ENCODE measurements around the gene PTGIR. TPM values are rescaled to one million over a fixed set of nuclear protein-coding genes. Genes with fewer than 3 reads are reported as not detected.

Gene PTGIR
- polyA plus RNA-seq, 3 donors from 2014 or later = 0.14 to 0.52 TPM; not detected in 1

DNA sequence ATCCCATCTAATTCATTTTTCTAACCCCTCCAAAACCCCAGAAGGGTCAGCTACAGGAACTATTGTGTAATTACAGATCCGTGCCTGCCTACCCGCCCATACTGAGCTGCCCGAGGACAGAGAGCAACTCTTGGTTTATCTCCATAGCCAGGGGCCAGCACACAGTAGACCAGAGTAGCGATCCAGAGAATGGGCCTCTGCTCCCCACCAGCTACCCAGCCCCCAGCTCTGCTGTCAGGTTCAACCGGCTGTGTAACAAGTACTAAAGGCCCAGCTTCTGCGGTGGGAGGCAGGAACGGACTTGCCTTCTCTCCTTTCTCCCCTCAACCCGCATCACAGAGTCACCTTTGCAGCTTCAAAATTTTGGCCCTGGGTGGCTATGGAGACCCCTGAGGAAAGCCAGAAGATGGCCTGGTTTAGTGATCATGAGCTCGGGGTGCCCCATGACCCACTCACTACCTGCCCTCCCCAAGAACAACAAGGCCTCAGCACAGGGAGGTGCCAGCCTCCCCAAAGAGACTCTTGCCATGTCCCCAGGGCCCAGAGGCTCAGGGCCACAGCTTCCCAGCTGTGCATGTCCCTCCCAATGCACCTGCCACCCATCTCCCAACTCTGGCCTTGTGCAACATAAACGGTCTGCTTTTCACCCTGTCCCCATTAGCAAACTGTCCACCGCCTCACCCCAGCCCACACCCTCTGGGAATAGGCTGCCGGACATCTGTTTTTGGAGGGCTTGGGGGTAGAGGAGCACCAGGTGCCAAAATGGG lies 18.0 kb downstream of the PTGIR start:
- DNase-seq = no peak

DNA sequence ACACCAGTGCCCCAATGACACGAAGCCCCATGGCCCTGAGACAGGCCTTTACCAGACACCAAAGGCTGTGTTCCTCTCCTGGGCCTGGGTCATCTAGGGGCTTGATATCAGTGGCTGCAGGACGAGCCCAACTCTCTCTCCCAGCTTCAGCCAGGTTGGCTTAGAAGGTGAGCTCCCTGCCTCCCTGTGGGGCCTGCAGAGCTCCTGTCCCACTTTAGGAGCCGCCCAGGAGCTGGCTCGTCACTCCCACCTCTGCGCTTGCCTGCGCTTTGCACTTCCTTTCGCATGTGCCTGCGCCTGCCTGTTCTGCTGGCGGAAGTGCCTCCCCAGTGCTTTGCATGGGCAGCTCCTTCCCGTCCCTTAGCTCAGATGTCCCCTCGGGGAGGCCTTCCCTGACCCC lies 18.9 kb downstream of the PTGIR start:
- DNase-seq = no peak
- peaks cover 0 to 8% (median 7%) of the 10 kb centered on the region in 3 donors for H3K27me3 Mint-ChIP-seq (ENCODE audit: low read depth in 3 of 3)
- peaks cover 12 to 31% (median 19%) of the 10 kb centered on the region in 3 donors for H3K36me3 Mint-ChIP-seq
- peak overlapping the region in 2 of 5 donors; percentile 5 to 6 for H3K4me3 Mint-ChIP-seq
- H3K9me3 Mint-ChIP-seq = no peaks in the 10 kb centered on the region
- peaks cover 30 to 36% of the 10 kb centered on the region in 2 donors for H3K4me1 Mint-ChIP-seq
- peak overlapping the region in 1 of 6 donors; percentile 49 for H3K27ac Mint-ChIP-seq

More for the DNA sequence above, 18.0 kb downstream of the PTGIR start:
- peaks cover 37 to 43% of the 10 kb centered on the region in 2 donors for H3K4me1 Mint-ChIP-seq
- no peak overlapping the region for H3K4me3 Mint-ChIP-seq
- no peaks in the 10 kb centered on the region for H3K9me3 Mint-ChIP-seq
- peaks cover 1 to 7% (median 6%) of the 10 kb centered on the region in 3 donors for H3K27me3 Mint-ChIP-seq (ENCODE audit: low read depth in 3 of 3)
- H3K27ac Mint-ChIP-seq = peak overlapping the region in 1 of 6 donors; percentile 55
- peaks cover 12 to 31% (median 19%) of the 10 kb centered on the region in 3 donors for H3K36me3 Mint-ChIP-seq

- Mint-ChIP-seq H3K9me3 (no peaks in the 10 kb centered on the region), H3K27me3 (ENCODE audit: low read depth in 3 of 3) (peaks cover 6 to 14% (median 13%) of the 10 kb centered on the region in 3 donors), H3K36me3 (peaks cover 12 to 28% (median 19%) of the 10 kb centered on the region in 3 donors), H3K27ac (peak overlapping the region in 2 of 6 donors; percentile 49 to 55), H3K4me3 (peak overlapping the region in 1 of 5 donors; percentile 6), H3K4me1 (peaks cover 25 to 31% of the 10 kb centered on the region in 2 donors)
- DNase-seq = no peak
Observed at GRCh38 chr19:46605356-46605821, 19.5 kb downstream of the PTGIR start.

GRCh38 chr19:46604781-46605355 lies 20.0 kb downstream of the PTGIR start:
- Mint-ChIP-seq H3K36me3 (peaks cover 12 to 24% (median 19%) of the 10 kb centered on the region in 3 donors), H3K27ac (peak overlapping the region in 1 of 6 donors; percentile 55), H3K4me3 (no peak overlapping the region), H3K27me3 (ENCODE audit: low read depth in 3 of 3) (peaks cover 8 to 14% (median 13%) of the 10 kb centered on the region in 3 donors), H3K4me1 (peaks cover 27 to 36% of the 10 kb centered on the region in 2 donors), H3K9me3 (no peaks in the 10 kb centered on the region)
- no peak for DNase-seq

- Mint-ChIP-seq H3K4me3 (peak overlapping the region; percentile 95 to 100 (median 100)), H3K36me3 (peaks cover 6 to 15% (median 14%) of the 10 kb centered on the region in 3 donors), H3K9me3 (peaks cover 0 to 4% (median 0%) of the 10 kb centered on the region in 6 donors), H3K4me1 (peaks cover 29 to 35% of the 10 kb centered on the region in 2 donors), H3K27ac (peak overlapping the region; percentile 90 to 100 (median 94)), H3K27me3 (ENCODE audit: low read depth in 3 of 3) (peaks cover 8 to 14% (median 13%) of the 10 kb centered on the region in 3 donors)
- DNase-seq = no peak
Observed at GRCh38 chr19:46603752-46604231, 21.1 kb downstream of the PTGIR start.

DNA sequence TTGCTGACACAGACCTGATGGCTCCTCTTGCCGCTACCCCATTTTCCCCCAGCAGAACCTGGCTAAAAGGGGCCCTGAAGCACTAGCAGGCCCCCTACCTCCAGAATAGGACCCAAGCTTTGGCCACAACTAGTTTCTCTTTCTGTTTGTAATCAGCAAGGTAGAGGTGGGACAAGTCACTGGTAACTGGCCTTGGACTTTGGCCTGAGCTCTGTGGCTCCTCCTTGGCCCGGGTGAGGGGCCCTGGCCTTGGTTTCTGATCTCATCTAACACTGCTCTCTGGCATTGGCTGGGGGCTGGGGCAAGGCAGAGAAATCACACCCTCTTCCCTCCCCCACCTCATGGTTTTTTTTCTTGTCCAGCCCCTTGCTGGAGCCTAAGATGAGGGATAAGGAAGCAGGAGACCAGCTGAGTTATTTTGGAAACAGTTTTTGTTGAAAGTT lies 21.7 kb downstream of the PTGIR start:
- Mint-ChIP-seq H3K36me3 (peaks cover 8 to 19% (median 15%) of the 10 kb centered on the region in 3 donors), H3K27me3 (ENCODE audit: low read depth in 3 of 3) (peaks cover 8 to 16% (median 13%) of the 10 kb centered on the region in 3 donors), H3K4me1 (peaks cover 29 to 35% of the 10 kb centered on the region in 2 donors), H3K27ac (peak overlapping the region; percentile 90 to 100 (median 94)), H3K4me3 (peak overlapping the region; percentile 95 to 100 (median 100)), H3K9me3 (peaks cover 0 to 9% (median 4%) of the 10 kb centered on the region in 6 donors)
- DNase-seq = no peak

GRCh38 chr19:46602392-46603194 lies 22.3 kb downstream of the PTGIR start:
- Mint-ChIP-seq H3K9me3 (peaks cover 0 to 15% (median 6%) of the 10 kb centered on the region in 6 donors), H3K4me1 (peaks cover 29 to 34% of the 10 kb centered on the region in 2 donors), H3K4me3 (peak overlapping the region; percentile 95 to 100 (median 100)), H3K27ac (peak overlapping the region; percentile 90 to 100 (median 94)), H3K36me3 (peaks cover 7 to 16% (median 10%) of the 10 kb centered on the region in 3 donors), H3K27me3 (ENCODE audit: low read depth in 3 of 3) (peaks cover 8 to 15% (median 13%) of the 10 kb centered on the region in 3 donors)
- peak; percentile 11 to 27 (median 26) for DNase-seq

GRCh38 chr19:46601318-46602224 lies 23.3 kb downstream of the PTGIR start, which contains the start of gene CALM3:
Gene CALM3, plus strand, starts transcription at chr19:46601330. Its CDS starts 105 bp downstream, at chr19:46601435.
- peaks cover 7 to 15% (median 9%) of the 10 kb centered on the region in 3 donors for H3K36me3 Mint-ChIP-seq
- H3K27me3 Mint-ChIP-seq (ENCODE audit: low read depth in 3 of 3) = peaks cover 8 to 17% (median 13%) of the 10 kb centered on the region in 3 donors
- DNase-seq = peak in 1 of 3 donors; percentile 6
- peaks cover 0 to 15% (median 6%) of the 10 kb centered on the region in 6 donors for H3K9me3 Mint-ChIP-seq
- H3K4me3 Mint-ChIP-seq = peak within 1 kb of the TSS; percentile 95 to 100 (median 100)
- H3K27ac Mint-ChIP-seq = peak within 1 kb of the TSS; percentile 100
- H3K4me1 Mint-ChIP-seq = peaks cover 34 to 36% of the 10 kb centered on the region in 2 donors

- Mint-ChIP-seq H3K27me3 (ENCODE audit: low read depth in 3 of 3) (peaks cover 8 to 17% (median 13%) of the 10 kb centered on the region in 3 donors), H3K36me3 (peaks cover 4 to 13% (median 7%) of the 10 kb centered on the region in 3 donors), H3K9me3 (peaks cover 0 to 15% (median 6%) of the 10 kb centered on the region in 6 donors), H3K27ac (peak overlapping the region; percentile 100), H3K4me1 (peaks cover 29 to 36% of the 10 kb centered on the region in 2 donors), H3K4me3 (peak overlapping the region; percentile 95 to 100 (median 100))
- peak; percentile 97 to 98 (median 98) for DNase-seq
Observed at GRCh38 chr19:46600384-46601317, 24.2 kb downstream of the PTGIR start.

DNA sequence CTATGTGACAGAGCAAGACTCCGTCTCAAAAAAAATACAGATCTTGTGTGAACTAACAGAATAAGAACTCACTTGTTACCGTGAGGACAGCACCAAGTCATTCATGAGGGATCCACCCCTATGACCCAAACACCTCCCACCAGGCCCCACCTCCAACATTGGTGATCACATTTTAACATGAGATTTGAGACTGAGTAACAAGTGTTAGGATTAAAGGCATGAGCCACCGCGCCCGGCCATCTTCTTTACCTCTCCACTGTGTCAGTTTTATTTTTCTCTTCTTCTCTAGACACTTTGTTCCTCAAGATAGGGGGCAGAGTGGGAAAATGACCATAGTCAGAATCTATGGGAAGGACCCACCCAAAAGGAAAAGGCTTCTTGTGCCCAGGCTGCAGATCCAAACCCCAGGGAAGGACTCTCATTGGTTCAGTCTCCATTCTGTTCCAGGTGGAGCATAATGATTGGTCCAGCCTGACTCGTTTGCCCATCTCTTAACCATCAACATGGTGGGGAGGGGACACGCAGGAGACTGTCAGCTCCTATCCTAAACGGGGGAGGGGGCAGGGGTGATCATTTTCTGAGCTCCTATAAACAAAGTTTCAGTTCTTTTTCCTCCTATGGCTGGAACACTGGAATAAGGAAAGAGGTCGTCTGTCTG lies 25.0 kb downstream of the PTGIR start:
- peaks cover 28 to 36% of the 10 kb centered on the region in 2 donors for H3K4me1 Mint-ChIP-seq
- peak overlapping the region; percentile 100 for H3K27ac Mint-ChIP-seq
- no peak for DNase-seq
- H3K4me3 Mint-ChIP-seq = peak overlapping the region; percentile 95 to 100 (median 100)
- H3K36me3 Mint-ChIP-seq = peaks cover 4 to 13% (median 7%) of the 10 kb centered on the region in 3 donors
- peaks cover 8 to 17% (median 13%) of the 10 kb centered on the region in 3 donors for H3K27me3 Mint-ChIP-seq (ENCODE audit: low read depth in 3 of 3)
- peaks cover 0 to 15% (median 6%) of the 10 kb centered on the region in 6 donors for H3K9me3 Mint-ChIP-seq

Measured in immature natural killer cell (primary cell).